ENCODE results near the gene KLF1.

GRCh38 chr19:12837225-12837624 lies 49.8 kb downstream of the KLF1 start:
- no peak for TF ChIP-seq CTCF (IDR thresholded peaks at IDR 0.05)
- no peak for TF ChIP-seq POLR2A (IDR thresholded peaks at IDR 0.05)
